Measurements from ENCODE around the gene SLC30A2. TPM values are rescaled to one million over a fixed set of nuclear protein-coding genes. Genes with fewer than 3 reads are reported as not detected.
A peak's percentile ranks its signal among the peaks of the same experiment; 100 is the strongest.

Gene SLC30A2
- total and polyA plus RNA-seq, 9 of the 15 experiments (the other 6 are each of a cell fraction or from before 2014, with no cell fraction given), result 0.01 to 0.18 (median 0.06) TPM; not detected in 3

DNA sequence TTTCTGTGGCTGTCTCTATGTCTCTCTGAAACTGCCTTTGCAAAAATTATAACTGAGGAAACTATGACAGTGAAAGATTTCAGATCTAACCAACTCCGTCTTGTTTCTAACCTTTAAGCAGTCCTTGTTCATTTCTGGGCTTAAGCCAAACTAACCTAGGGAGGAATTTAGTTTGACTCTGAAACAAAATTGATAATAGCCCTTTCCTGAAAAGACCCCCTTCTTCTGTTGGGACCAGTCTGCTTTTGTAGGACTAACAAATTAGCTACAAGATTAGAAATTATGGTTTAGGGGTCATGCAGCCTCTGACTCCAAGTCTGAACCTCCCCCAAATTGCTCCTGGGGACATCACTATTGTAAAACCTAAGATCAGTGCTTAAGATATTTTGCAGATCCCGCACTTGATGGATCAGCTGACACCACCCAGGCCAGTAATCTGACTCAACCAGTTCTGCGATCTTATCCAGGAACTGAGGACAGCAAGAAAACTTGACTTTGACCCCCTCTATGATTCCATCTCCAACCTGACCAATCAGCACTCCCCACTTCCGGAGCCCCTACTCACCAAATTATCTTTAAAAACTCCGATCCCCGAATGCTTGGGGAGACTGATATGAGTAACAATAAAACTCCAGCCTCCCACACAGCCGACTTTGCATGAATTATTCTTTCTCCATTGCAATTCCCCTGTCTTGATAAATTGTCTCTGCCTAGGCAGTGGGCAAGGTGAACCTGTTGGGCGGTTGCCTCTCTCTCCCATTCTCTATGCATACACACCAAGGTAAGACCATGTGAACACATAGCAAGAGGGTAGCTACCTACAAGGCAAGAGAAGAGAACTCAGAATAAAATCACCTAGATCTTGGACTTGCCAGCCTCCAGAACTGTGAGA, 32.6 kb upstream of the SLC30A2 start (continued):
- TF ChIP-seq PHF20 (IDR thresholded peaks at IDR 0.05; ENCODE audit: partially characterized antibody) (no peak), PRMT5 (CRISPR knock-in tag; IDR thresholded peaks at IDR 0.05) (no peak), WHSC1 (IDR thresholded peaks at IDR 0.05; ENCODE audit: low read length) (no peak), LCOR (CRISPR knock-in tag; IDR thresholded peaks at IDR 0.05) (no peak)

DNA sequence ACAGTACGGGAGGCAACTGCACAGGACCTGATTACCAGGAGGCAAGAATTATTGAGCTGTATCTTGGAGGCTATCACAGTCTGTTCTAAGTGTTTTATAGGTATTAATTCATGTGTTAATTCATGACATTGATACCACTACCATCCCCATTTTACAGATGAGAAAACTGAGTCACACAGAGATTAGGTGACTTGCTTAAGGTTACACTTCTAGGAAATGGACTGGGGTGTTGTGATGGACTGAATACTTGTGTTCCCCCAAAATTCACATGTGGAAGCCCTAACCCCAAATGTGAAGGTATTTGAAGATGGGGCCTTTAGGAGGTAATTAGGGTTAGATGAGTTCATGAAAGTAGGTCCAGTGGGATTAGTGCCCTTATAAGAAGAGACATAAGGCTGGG, 31.6 kb upstream of the SLC30A2 start:
- ATAC-seq (no peak), DNase-seq (ENCODE audit: extremely low read depth in 1 of 4, low spot score in 3 of 4) (no peak), FAIRE-seq (no peak)
- no peak overlapping the region for H3K4me2 ChIP-seq (ENCODE audit: insufficient read depth, low read length)
- in situ Hi-C loops (cut with MboI), result no loop called here
- no peaks in the 10 kb centered on the region for H3K9me3 ChIP-seq (replicated peaks; ENCODE audit: control insufficient read depth, insufficient read depth, low read depth, low read length)
- peaks cover 25 to 57% of the 10 kb centered on the region in 2 experiments for H3K4me1 ChIP-seq (replicated peaks in 1 of 2; ENCODE audit: control insufficient read depth in 2 of 2, insufficient read depth in 2 of 2, low read length in 2 of 2)
- intact Hi-C loops (cut with micrococcal nuclease), result no loop called here
- ChIA-PET CTCF (ENCODE audit: low intra/inter-chr PET ratio) (no interaction called here), POLR2A (interaction anchor here (0.6 to 2.1 kb wide), 2 partner anchors 10 to 50 kb away, joined by 3 to 7 read pairs; partner anchors contain the start of gene TRIM63)
- H3K9me1 ChIP-seq (ENCODE audit: control insufficient read depth, insufficient read depth, low read length), result no peaks in the 10 kb centered on the region
- WGBS (ENCODE audit: insufficient coverage, low coverage, missing lambda C conversion rate), result 86% methylated on average over 1 of the region's 1 CpG
- H3K79me2 ChIP-seq (ENCODE audit: control insufficient read depth, insufficient read depth, low read length), result no peaks in the 10 kb centered on the region
- no peaks in the 10 kb centered on the region for H3K27me3 ChIP-seq (ENCODE audit: control insufficient read depth in 2 of 2, insufficient read depth in 2 of 2, low read length in 2 of 2)
- H3K36me3 ChIP-seq (ENCODE audit: control insufficient read depth, insufficient read depth, low read length), result no peaks in the 10 kb centered on the region
- no peaks in the 10 kb centered on the region for H4K20me1 ChIP-seq (replicated peaks; ENCODE audit: control insufficient read depth, insufficient read depth, low read length)
- BruUV-seq (replicated peaks), result no TSS peak
- no peak overlapping the region for H2AFZ ChIP-seq (ENCODE audit: low read depth, low read length)
- no peak overlapping the region for H3K27ac ChIP-seq (ENCODE audit: extremely low read depth, low read depth, low read length)
- H3K9ac ChIP-seq (ENCODE audit: insufficient read depth in 1 of 2, low read depth in 2 of 2, low read length in 2 of 2), result no peak overlapping the region
- H3K4me3 ChIP-seq, result no peak overlapping the region
- TF ChIP-seq ZNF780A (CRISPR knock-in tag; IDR thresholded peaks at IDR 0.05) (no peak), HNRNPL (IDR thresholded peaks at IDR 0.05; ENCODE audit: low read depth, low read length) (no peak), RBM25 (IDR thresholded peaks at IDR 0.05; ENCODE audit: low read depth, low read length, severe bottlenecking) (peak; percentile 98), YBX1 (IDR thresholded peaks at IDR 0.05) (no peak), TEAD1 (CRISPR knock-in tag; IDR thresholded peaks at IDR 0.05) (no peak), RHOXF2B (CRISPR knock-in tag; conservative IDR thresholded peaks at IDR 0.05) (no peak), ZNF785 (CRISPR knock-in tag; IDR thresholded peaks at IDR 0.05) (no peak), PHF20 (IDR thresholded peaks at IDR 0.05; ENCODE audit: partially characterized antibody) (peak; percentile 81), CBX1 (IDR thresholded peaks at IDR 0.05; ENCODE audit: low read depth) (peak; percentile 96), SREBF1 (IDR thresholded peaks at IDR 0.05; ENCODE audit: borderline replicate concordance, low read depth, low read length) (0 out of 2 replicates have a peak, but pooled peaks have one; percentile 25), SMAD4 (CRISPR knock-in tag; conservative IDR thresholded peaks at IDR 0.05) (no peak), ADNP (tag; IDR thresholded peaks at IDR 0.05) (peak; percentile 99), TFE3 (CRISPR knock-in tag; IDR thresholded peaks at IDR 0.05) (no peak), HDAC1 (IDR thresholded peaks at IDR 0.05) (peak; percentile 59 to 95), SMARCA5 (IDR thresholded peaks at IDR 0.05) (peak; percentile 95; the same call in 1 of the 2 replicates), ZC3H4 (CRISPR knock-in tag; IDR thresholded peaks at IDR 0.05; ENCODE audit: borderline replicate concordance) (no peak), PURB (CRISPR knock-in tag; IDR thresholded peaks at IDR 0.05; ENCODE audit: low read depth) (no peak), IFI16 (CRISPR knock-in tag; IDR thresholded peaks at IDR 0.05) (no peak), PTRF (tag; IDR thresholded peaks at IDR 0.05) (no peak)
